Stomach smooth muscle (tissue), 2 donors: ENCODE data around the gene GPR50.

ENCODE experiments used
- H3K27ac ChIP-seq: one replicate; pipeline ENCODE4 v1.7.0; 2013; ENCODE audit warnings: mild to moderate bottlenecking, low read length, inconsistent platforms
- H3K27me3 ChIP-seq, 2 donors: one replicate each; pipeline ENCODE4 v1.7.0; 2013; ENCODE audit warnings: low read length in 2 of 2; ENCODE audit not compliant: insufficient read depth in 2 of 2, control insufficient read depth in 1 of 2
- H3K36me3 ChIP-seq, 2 donors: one replicate each; pipeline ENCODE4 v1.7.0; 2013; ENCODE audit warnings: low read length in 2 of 2; ENCODE audit not compliant: control insufficient read depth in 2 of 2, insufficient read depth in 2 of 2
- H3K4me1 ChIP-seq: one replicate; pipeline ENCODE4 v1.7.0; 2013; ENCODE audit warnings: low read length; ENCODE audit not compliant: control insufficient read depth, insufficient read depth
- H3K4me3 ChIP-seq, 2 donors: one replicate each; pipeline ENCODE4 v1.7.0; 2013; ENCODE audit warnings: low read length in 2 of 2
- H3K9ac ChIP-seq, 2 donors: one replicate each; pipeline ENCODE4 v1.7.0; 2013; ENCODE audit warnings: low read length in 2 of 2, mild to moderate bottlenecking in 1 of 2
- H3K9me3 ChIP-seq, 2 donors: one replicate each; pipeline ENCODE4 v1.7.0; 2013; ENCODE audit warnings: low read length in 2 of 2; ENCODE audit not compliant: control insufficient read depth in 2 of 2
- donor health status: healthy.
- donor health status: Pancreatic carcinoma.

GPR50 gene

GRCh38 chrX:151226941-151227340, 50.6 kb downstream of the GPR50 start:
- no peak overlapping the region for H3K4me3 ChIP-seq
- H3K4me1 ChIP-seq = no peaks in the 10 kb centered on the region
- H3K27me3 ChIP-seq = peaks cover 0 to 2% of the 10 kb centered on the region in 2 donors
- H3K9ac ChIP-seq = no peak overlapping the region
- H3K9me3 ChIP-seq = peaks cover 0 to under 1% of the 10 kb centered on the region in 2 donors
- H3K27ac ChIP-seq = no peak overlapping the region
- H3K36me3 ChIP-seq = no peaks in the 10 kb centered on the region

- Histone ChIP-seq H3K36me3 (no peaks in the 10 kb centered on the region), H3K27ac (no peak overlapping the region), H3K9me3 (peaks cover 0 to 3% of the 10 kb centered on the region in 2 donors), H3K4me1 (no peaks in the 10 kb centered on the region), H3K27me3 (peaks cover 0 to 2% of the 10 kb centered on the region in 2 donors), H3K9ac (no peak overlapping the region), H3K4me3 (no peak overlapping the region)
Measured at GRCh38 chrX:151227627-151228026, 51.2 kb downstream of the GPR50 start.

DNA sequence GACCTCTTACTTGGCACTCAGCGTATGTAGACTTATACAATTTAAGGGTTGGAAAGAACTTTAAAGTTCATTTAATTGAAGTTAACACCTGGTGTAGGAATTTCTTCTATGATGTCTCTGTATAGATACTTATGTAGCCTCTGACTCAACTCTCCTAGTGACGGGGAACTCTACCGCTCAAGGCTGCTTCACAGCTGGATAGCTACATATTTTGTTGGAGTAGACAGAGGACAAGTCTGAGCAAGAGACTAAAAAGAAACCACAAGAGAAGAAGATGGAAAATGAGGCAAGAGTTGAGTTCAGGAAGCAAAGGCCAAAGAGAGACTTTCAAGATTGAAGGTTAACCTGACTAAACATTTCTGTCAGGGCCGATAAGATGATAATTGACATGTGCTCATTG, 52.6 kb downstream of the GPR50 start:
- Histone ChIP-seq H3K4me1 (no peaks in the 10 kb centered on the region), H3K4me3 (no peak overlapping the region), H3K27ac (no peak overlapping the region), H3K27me3 (peaks cover 0 to 2% of the 10 kb centered on the region in 2 donors), H3K9me3 (peaks cover 0 to 3% of the 10 kb centered on the region in 2 donors), H3K9ac (no peak overlapping the region), H3K36me3 (no peaks in the 10 kb centered on the region)
